ENCODE measurements around the gene C14orf132.

Gene C14orf132

DNA sequence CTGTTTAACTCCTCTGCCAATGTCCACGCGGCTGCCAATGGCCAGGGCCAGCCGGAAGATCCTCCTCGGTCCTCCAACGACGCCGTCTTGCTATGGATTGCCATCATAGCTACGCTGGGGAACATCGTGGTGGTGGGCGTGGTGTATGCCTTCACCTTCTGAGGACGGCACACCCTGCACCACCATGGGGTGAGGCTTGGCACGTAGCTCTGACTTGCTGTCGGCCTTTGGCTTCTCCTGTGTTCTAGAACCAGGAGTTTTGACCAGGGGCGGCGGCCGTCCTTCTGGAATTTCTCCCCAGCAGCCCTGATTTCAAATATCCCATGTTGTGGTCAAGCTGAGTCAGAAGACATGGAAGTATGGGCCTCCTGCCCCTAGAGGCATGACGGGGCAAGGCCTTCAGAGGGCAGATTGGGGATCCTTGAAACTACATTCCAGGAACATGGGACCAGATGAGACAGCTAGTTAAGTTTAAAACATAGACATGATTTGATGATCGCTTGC is 47.5 kb downstream of the C14orf132 start:
- Mint-ChIP-seq H3K4me3 (no peak overlapping the region), H3K27me3 (peaks cover 27 to 74% of the 10 kb centered on the region in 2 donors), H3K4me1 (ENCODE audit: low read depth in 2 of 2) (no peaks in the 10 kb centered on the region), H3K9me3 (no peaks in the 10 kb centered on the region), H3K27ac (no peak overlapping the region), H3K36me3 (ENCODE audit: insufficient read depth) (no peaks in the 10 kb centered on the region)
- no peak for ATAC-seq (replicated peaks)
- no peak for DNase-seq

DNA sequence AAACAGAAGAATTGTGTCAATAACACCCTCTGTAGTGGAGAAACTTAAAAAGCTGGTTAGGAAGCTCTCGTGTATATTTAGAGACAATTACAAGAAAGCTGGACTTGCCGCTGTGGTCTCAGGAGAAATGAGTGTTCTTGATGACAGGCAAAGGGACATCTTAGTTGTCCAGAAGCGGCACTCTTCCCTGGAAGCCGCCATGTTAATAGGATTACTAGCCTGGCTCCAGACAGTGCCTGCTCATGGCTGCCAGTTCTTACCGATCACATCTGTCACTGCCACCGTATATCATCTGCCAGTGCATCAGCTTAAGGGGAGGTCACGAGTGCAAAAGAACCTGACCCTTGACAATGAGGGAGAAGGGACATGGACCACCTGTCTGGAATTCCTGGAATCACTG is 48.9 kb downstream of the C14orf132 start:
- no peaks in the 10 kb centered on the region for H3K4me1 Mint-ChIP-seq (ENCODE audit: low read depth in 2 of 2)
- DNase-seq (no peak), ATAC-seq (replicated peaks) (no peak)
- H3K27me3 Mint-ChIP-seq, result peaks cover 29 to 65% of the 10 kb centered on the region in 2 donors
- no peaks in the 10 kb centered on the region for H3K36me3 Mint-ChIP-seq (ENCODE audit: insufficient read depth)
- H3K27ac Mint-ChIP-seq, result no peak overlapping the region
- no peaks in the 10 kb centered on the region for H3K9me3 Mint-ChIP-seq
- no peak overlapping the region for H3K4me3 Mint-ChIP-seq

DNA sequence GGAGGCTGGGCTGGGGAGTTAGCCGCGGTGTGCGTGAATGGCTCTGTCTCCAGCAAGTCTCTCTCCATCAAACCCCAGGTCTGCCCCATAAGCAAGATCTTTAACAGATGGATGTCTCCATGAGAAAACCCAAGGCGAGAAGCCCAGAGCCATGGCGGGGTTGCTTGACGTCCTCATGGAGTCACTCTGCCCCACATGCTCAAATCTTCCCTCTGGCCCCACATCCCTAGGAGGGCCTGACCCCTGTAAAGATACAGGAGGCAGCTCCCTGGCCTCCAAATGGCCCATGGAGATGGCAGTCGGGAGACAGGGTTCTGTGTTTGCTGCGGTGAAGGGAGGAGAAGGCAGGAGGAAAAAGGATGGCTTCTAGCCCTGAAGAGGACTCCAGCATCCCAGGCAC is 49.3 kb downstream of the C14orf132 start:
- no peak overlapping the region for H3K27ac Mint-ChIP-seq
- no peaks in the 10 kb centered on the region for H3K36me3 Mint-ChIP-seq (ENCODE audit: insufficient read depth)

DNA sequence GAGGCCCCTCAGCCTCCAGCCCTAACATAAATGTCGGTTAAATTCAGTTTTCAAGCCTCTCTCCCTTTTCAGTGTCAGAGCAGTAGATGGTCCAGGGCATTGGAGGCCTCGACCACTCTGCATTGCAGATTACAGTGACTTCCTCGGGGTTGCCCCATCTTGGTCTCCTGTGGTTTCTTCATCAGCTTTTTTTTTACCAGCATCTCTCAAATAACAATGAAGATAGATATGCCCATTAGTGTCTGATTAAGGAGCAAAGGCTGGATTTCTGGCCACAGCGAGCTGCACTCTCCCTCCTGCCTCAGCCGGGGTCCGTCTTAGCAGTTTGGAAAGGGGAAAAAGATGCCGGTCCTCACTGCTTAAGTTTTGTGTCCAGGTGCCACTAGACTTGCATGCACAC is 49.7 kb downstream of the C14orf132 start:
- no peak overlapping the region for H3K27ac Mint-ChIP-seq

More for the DNA sequence above, 49.3 kb downstream of the C14orf132 start:
- Mint-ChIP-seq H3K4me3 (no peak overlapping the region), H3K4me1 (ENCODE audit: low read depth in 2 of 2) (no peaks in the 10 kb centered on the region), H3K27me3 (peaks cover 29 to 65% of the 10 kb centered on the region in 2 donors), H3K9me3 (no peaks in the 10 kb centered on the region)
- no peak for DNase-seq
- ATAC-seq (replicated peaks), result no peak

DNA sequence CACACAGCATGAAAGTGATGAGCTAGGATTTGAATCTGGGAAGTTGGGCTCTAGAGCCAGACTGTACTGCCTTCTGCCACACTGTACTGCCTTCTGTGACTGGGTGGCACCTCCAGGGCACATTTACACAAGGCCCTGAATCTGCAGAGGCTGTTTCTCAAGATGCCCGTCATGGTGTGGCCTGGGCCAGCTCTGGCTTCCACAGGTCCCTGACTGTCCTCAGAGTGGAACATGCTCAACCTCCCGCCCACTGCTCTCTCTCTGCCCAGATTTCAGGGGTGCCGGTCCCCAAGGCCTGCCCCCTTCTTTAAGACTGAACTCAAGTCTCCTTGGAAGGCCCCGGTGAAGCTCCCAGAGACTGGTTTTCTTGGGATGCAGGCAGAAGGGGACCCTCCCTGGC is 50.2 kb downstream of the C14orf132 start:
- ATAC-seq (replicated peaks) (no peak), DNase-seq (no peak)
- H3K27ac Mint-ChIP-seq, result no peak overlapping the region
- H3K36me3 Mint-ChIP-seq (ENCODE audit: insufficient read depth), result peaks cover 2% of the 10 kb centered on the region
- H3K9me3 Mint-ChIP-seq, result no peaks in the 10 kb centered on the region
- H3K27me3 Mint-ChIP-seq, result peaks cover 28 to 66% of the 10 kb centered on the region in 2 donors
- H3K4me1 Mint-ChIP-seq (ENCODE audit: low read depth in 2 of 2), result no peaks in the 10 kb centered on the region
- H3K4me3 Mint-ChIP-seq, result no peak overlapping the region

More for the DNA sequence above, 49.7 kb downstream of the C14orf132 start:
- ATAC-seq (replicated peaks), result no peak
- DNase-seq, result no peak
- Mint-ChIP-seq H3K36me3 (ENCODE audit: insufficient read depth) (no peaks in the 10 kb centered on the region), H3K4me3 (no peak overlapping the region), H3K4me1 (ENCODE audit: low read depth in 2 of 2) (no peaks in the 10 kb centered on the region), H3K9me3 (no peaks in the 10 kb centered on the region), H3K27me3 (peaks cover 29 to 65% of the 10 kb centered on the region in 2 donors)

DNA sequence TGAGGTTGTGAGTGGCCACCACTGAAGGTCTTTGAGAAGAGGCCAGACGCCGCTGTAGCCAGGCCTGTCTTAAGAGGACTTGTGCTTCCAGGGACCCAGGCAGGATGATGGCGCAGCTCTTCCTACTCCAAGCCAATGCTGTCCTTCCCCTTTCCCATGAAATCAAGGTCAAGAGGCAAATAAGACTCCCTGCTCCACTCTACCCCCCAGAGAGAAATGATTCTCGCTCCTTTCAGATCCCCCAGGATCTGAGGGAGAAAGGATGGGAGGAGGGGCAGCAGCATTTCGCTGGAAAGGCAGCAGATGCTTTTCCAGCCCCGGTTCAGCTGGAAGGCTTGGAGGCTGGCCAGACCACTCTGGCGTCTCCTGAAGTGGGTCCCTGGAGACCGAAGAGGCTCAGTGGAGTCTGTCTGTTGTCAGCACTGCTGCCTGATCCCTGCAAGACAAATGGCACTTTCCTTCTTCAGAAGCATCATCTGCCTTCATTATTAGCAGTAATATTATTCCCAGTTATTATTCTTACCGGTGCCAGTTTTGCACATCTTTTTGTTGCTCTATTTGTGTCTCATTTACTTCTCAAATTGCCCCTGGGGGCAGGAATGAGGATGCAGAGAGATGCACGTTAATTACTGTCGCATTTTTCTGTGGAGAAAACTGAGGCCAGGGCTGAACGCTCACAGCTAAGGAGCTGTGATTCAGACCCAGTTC is 51.4 kb downstream of the C14orf132 start:
- peaks cover 28 to 70% of the 10 kb centered on the region in 2 donors for H3K27me3 Mint-ChIP-seq
- H3K27ac Mint-ChIP-seq, result no peak overlapping the region
- H3K4me3 Mint-ChIP-seq, result no peak overlapping the region
- no peak for DNase-seq
- no peaks in the 10 kb centered on the region for H3K4me1 Mint-ChIP-seq (ENCODE audit: low read depth in 2 of 2)
- no peaks in the 10 kb centered on the region for H3K9me3 Mint-ChIP-seq
- ATAC-seq (replicated peaks), result no peak
- H3K36me3 Mint-ChIP-seq (ENCODE audit: insufficient read depth), result peaks cover 3% of the 10 kb centered on the region

DNA sequence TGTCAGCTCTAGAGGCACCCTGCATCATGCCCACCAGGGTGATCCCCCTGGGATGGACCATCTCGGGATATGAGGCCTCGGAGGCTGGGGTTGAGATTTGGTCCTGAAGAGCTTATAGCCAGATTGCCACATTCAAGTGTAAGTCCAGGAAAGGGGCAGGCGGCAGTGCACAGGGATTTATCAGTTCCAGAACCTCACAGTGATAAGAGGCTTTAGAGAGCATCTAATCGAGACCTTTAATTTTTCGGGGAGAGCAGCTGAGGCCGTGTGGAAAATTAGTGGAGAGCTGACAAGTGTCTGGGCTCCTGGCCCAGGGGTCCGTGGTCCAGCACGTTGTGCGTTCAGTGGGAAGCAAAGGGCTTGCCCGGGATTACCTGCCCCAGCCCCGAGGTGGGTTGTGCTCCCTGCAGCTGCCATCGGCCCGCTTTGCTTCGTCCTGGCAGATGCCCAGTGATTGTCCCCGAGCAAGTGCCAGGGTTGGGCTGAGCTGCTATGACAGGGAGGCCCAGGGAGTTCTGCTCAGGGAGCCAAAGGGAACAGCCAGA is 52.1 kb downstream of the C14orf132 start:
- Mint-ChIP-seq H3K4me3 (no peak overlapping the region), H3K27me3 (peaks cover 30 to 66% of the 10 kb centered on the region in 2 donors), H3K27ac (no peak overlapping the region), H3K4me1 (ENCODE audit: low read depth in 2 of 2) (no peaks in the 10 kb centered on the region), H3K36me3 (ENCODE audit: insufficient read depth) (peaks cover 3% of the 10 kb centered on the region), H3K9me3 (no peaks in the 10 kb centered on the region)
- ATAC-seq (replicated peaks), result no peak
- DNase-seq, result no peak

DNA sequence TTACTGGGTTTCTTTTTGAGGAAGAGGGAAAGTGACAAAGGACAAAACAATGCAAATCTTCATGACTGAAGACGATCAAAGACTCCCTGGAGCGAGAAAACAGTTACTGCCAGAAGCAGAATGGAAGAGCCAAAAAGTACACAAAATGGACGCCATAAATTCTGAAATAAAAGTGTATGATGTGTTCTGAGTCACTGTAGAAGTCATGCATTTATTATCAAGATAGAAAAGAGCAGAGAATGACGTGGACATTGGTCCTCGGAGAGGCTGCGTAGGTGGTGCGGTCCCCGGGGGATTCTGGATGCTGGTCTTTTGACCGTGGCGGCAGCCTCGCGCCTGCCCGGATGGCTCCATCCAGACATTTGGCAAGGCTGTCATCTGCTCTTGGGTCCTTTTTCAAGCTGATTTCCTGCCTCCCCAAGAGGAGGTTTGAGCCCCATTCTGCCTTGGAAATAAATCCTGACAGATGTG is 52.8 kb downstream of the C14orf132 start:
- H3K4me1 Mint-ChIP-seq (ENCODE audit: low read depth in 2 of 2), result no peaks in the 10 kb centered on the region
- DNase-seq, result no peak
- no peak for ATAC-seq (replicated peaks)
- no peaks in the 10 kb centered on the region for H3K9me3 Mint-ChIP-seq
- H3K36me3 Mint-ChIP-seq (ENCODE audit: insufficient read depth), result peaks cover 3% of the 10 kb centered on the region
- no peak overlapping the region for H3K27ac Mint-ChIP-seq
- H3K27me3 Mint-ChIP-seq, result peaks cover 32 to 62% of the 10 kb centered on the region in 2 donors
- H3K4me3 Mint-ChIP-seq, result no peak overlapping the region

DNA sequence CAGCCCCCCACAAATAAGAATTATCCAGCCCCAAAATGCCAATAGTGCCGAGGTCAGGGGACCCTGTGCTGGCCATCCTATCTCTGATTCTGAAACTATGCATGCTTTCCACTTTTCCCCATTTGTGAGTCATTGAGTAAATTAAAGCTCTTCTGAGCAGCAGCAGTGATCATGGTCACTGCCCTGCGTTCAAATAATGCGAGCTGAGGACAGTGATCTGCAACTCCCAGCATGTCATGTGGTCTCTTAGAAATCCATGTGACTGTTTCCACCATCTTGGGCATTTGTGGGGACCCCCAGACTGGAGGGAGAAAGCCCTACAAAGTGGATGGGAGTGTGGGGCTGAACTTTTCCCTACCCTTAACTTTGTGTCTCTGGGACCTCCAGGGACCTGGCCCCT is 53.8 kb downstream of the C14orf132 start:
- Mint-ChIP-seq H3K4me1 (ENCODE audit: low read depth in 2 of 2) (no peaks in the 10 kb centered on the region), H3K4me3 (no peak overlapping the region), H3K9me3 (no peaks in the 10 kb centered on the region), H3K36me3 (ENCODE audit: insufficient read depth) (peaks cover 3% of the 10 kb centered on the region), H3K27ac (no peak overlapping the region), H3K27me3 (peaks cover 39 to 62% of the 10 kb centered on the region in 2 donors)
- DNase-seq, result no peak
- ATAC-seq (replicated peaks), result no peak

DNA sequence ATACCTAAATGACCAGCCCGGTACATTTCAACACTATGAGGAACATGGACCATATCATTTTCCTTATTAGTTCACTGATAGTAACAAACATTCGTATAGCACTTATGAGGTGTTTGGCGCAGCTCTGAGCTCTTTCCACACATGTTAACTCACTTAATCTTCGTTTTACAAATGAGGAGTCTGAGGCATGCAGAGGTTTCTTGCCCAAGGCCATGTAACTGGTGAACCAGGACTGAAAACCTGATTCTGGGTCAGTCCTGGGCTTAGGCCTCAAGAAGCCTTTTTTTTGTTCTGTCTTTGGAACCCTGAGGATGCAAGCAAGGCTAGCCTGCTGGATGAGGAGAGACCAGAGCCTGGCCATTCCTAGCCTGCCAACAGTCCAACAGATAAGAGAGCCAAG is 55.0 kb downstream of the C14orf132 start:
- DNase-seq, result no peak
- Mint-ChIP-seq H3K4me1 (ENCODE audit: low read depth in 2 of 2) (no peaks in the 10 kb centered on the region), H3K4me3 (no peak overlapping the region)

DNA sequence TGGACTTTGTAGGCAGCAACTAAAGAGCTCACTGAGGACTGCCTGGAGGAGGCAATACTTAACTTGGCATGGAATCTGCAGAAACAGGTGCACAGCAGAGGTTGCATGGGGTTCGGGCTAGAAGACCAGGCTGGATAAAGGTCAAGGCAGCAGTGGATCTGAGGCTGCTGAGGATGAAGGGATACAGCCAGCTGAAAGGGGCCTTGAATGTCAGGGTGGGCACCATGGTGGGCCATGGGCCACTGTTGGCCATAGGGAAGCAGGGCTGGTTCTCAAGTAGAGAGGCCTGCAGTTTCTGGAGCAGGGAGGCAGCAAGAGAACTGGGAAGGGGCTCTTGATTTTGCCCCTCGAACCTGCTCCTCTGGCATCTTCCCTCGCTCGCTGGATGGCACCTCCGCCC is 55.5 kb downstream of the C14orf132 start:
- peaks cover 38 to 60% of the 10 kb centered on the region in 2 donors for H3K27me3 Mint-ChIP-seq
- no peak overlapping the region for H3K27ac Mint-ChIP-seq
- DNase-seq (no peak), ATAC-seq (replicated peaks) (no peak)
- H3K4me1 Mint-ChIP-seq (ENCODE audit: low read depth in 2 of 2), result no peaks in the 10 kb centered on the region
- H3K9me3 Mint-ChIP-seq, result no peaks in the 10 kb centered on the region
- H3K36me3 Mint-ChIP-seq (ENCODE audit: insufficient read depth), result peaks cover 3% of the 10 kb centered on the region
- H3K4me3 Mint-ChIP-seq, result no peak overlapping the region

More for the DNA sequence above, 55.0 kb downstream of the C14orf132 start:
- no peaks in the 10 kb centered on the region for H3K9me3 Mint-ChIP-seq
- ATAC-seq (replicated peaks), result no peak
- H3K27me3 Mint-ChIP-seq, result peaks cover 42 to 63% of the 10 kb centered on the region in 2 donors
- H3K36me3 Mint-ChIP-seq (ENCODE audit: insufficient read depth), result peaks cover 3% of the 10 kb centered on the region
- no peak overlapping the region for H3K27ac Mint-ChIP-seq

DNA sequence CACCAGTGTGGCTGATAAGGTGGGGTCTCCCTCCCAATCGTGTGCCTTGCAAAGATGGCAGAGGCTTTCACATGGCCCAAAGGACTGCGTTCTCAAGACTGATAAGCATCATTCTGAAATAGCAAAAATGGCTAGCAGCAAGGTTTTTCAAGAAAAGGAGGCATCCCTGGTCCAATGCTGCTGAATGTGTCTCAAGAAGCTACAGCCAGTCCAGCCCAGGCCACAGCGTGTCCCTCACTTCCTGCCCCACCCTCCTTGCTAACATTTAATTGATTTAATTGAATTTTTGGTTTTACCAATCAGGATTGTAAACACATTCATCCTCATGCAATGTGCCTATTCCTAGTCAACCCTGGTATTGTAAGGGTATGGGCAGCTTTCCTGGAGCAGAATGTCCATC is 55.9 kb downstream of the C14orf132 start:
- Mint-ChIP-seq H3K9me3 (no peaks in the 10 kb centered on the region), H3K4me1 (ENCODE audit: low read depth in 2 of 2) (no peaks in the 10 kb centered on the region), H3K36me3 (ENCODE audit: insufficient read depth) (peaks cover 3% of the 10 kb centered on the region), H3K27ac (no peak overlapping the region), H3K27me3 (peaks cover 38 to 59% of the 10 kb centered on the region in 2 donors), H3K4me3 (no peak overlapping the region)
- ATAC-seq (replicated peaks) (no peak), DNase-seq (no peak)

DNA sequence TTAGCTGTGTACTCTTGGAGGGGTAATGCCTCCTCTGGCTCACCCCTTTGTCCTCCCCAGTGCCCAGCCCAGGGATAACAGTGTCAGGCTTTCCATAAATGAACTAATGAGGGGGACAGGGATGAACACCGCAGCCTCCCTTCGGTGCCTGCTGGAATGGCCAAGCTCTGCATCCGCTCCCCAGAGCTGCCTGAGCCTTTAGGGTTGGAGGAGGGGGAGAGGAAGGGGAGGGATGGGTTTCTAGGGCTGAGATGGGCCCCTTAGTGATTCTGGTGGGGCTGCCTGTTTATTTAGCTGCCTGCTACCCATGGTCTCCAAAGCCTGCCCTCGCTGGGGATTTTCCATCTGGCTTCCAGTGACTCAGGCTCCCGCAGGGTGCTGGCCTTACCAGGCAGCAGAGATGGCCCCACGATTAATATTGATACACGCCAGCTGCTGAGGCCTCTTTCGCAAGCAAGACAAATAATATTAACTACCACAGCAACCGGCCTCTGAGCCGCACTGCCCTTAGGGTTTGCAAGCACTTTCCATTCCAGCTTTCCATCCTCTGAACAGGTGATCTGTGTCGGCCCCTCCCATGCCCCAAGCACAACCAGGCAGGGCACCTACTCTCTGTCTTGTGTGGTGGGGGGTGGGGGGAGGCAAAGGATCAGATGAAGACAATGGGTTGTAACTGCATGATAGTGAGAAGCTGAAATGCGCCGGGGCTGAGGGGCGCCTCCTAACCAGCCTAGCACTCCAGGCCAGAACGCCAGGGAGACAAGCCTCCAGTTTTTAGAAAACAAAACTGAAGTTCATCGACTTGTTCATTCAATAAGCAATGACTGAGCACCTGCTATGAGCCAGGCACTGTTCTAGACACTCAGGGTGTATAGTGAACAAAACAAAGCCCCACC is 56.7 kb downstream of the C14orf132 start:
- no peak for ATAC-seq (replicated peaks)
- no peaks in the 10 kb centered on the region for H3K4me1 Mint-ChIP-seq (ENCODE audit: low read depth in 2 of 2)
- H3K9me3 Mint-ChIP-seq, result no peaks in the 10 kb centered on the region
- H3K27ac Mint-ChIP-seq, result no peak overlapping the region
- H3K36me3 Mint-ChIP-seq (ENCODE audit: insufficient read depth), result peaks cover 3% of the 10 kb centered on the region
- no peak overlapping the region for H3K4me3 Mint-ChIP-seq
- DNase-seq, result no peak
- H3K27me3 Mint-ChIP-seq, result peaks cover 38 to 57% of the 10 kb centered on the region in 2 donors
